ENCODE results near the gene CLCN2.

DNA sequence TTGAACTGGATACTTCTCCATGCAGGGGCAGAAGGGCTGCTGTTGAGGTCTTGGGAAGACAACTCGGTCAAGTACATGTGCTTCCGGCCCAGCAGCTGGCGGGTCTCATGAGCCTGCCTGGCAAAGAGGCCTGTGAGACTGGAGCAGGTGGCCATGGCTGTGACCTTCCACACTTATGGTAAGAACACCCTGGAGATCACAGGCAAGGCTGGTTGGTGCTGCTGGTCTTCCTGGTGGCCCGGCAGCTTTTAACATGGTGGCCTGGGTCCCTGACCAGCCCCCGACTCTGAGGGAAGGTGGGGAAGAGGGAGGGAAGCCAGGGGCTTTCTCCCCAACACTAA, 33.9 kb upstream of the CLCN2 start:
- TF ChIP-seq, protein P1, sequence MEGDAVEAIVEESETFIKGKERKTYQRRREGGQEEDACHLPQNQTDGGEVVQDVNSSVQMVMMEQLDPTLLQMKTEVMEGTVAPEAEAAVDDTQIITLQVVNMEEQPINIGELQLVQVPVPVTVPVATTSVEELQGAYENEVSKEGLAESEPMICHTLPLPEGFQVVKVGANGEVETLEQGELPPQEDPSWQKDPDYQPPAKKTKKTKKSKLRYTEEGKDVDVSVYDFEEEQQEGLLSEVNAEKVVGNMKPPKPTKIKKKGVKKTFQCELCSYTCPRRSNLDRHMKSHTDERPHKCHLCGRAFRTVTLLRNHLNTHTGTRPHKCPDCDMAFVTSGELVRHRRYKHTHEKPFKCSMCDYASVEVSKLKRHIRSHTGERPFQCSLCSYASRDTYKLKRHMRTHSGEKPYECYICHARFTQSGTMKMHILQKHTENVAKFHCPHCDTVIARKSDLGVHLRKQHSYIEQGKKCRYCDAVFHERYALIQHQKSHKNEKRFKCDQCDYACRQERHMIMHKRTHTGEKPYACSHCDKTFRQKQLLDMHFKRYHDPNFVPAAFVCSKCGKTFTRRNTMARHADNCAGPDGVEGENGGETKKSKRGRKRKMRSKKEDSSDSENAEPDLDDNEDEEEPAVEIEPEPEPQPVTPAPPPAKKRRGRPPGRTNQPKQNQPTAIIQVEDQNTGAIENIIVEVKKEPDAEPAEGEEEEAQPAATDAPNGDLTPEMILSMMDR (conservative IDR thresholded peaks at IDR 0.05; ENCODE audit: low read depth, low read length): no peak
- no peak for TF ChIP-seq EZH2 (IDR thresholded peaks at IDR 0.05; ENCODE audit: low read length, unreplicated experiment)

Measured in PC-3 (cell line).